HPDE6-E6E7 (cell line): ENCODE results near the gene IBTK.
"Not testable (repeated sequence)": the region's sequence is repeated elsewhere in the genome, so short reads cannot be mapped to it uniquely, and the experiment has no call there.

Experiments
- DNase-seq: peaks from one replicate; pipeline ENCODE4 v3.0.0; 2011; ENCODE audit warnings: missing footprints; ENCODE audit errors: extremely low spot score

IBTK gene

GRCh38 chr6:82247505-82248272, at the start of gene IBTK:
IBTK (minus strand) TSS chr6:82247744; CDS start chr6:82240486, 7,258 bp downstream.
- DNase-seq, result peak; percentile 96

GRCh38 chr6:82283771-82284410, 36.3 kb upstream of the IBTK start:
- no peak for DNase-seq

- DNase-seq, result not testable (repeated sequence)
These were observed 34.0 kb upstream of the IBTK start for GRCh38 chr6:82281550-82281949.

- DNase-seq, result no peak
These were observed 30.1 kb upstream of the IBTK start for GRCh38 chr6:82277686-82278085.

GRCh38 chr6:82275686-82276085, 28.1 kb upstream of the IBTK start:
- DNase-seq, result no peak

- no peak for DNase-seq
These were observed 25.8 kb upstream of the IBTK start for GRCh38 chr6:82273295-82273694.

GRCh38 chr6:82270881-82271635, 23.5 kb upstream of the IBTK start:
- peak; percentile 47 for DNase-seq

- no peak for DNase-seq
These were observed 20.8 kb upstream of the IBTK start for GRCh38 chr6:82268301-82268846.

GRCh38 chr6:82264824-82265223, 17.3 kb upstream of the IBTK start:
- no peak for DNase-seq

GRCh38 chr6:82264321-82264720, 16.8 kb upstream of the IBTK start:
- DNase-seq, result no peak

GRCh38 chr6:82263916-82264315, 16.4 kb upstream of the IBTK start:
- no peak for DNase-seq

- DNase-seq, result no peak
These were observed 13.6 kb upstream of the IBTK start for GRCh38 chr6:82260997-82261732.

GRCh38 chr6:82259389-82259788, 11.8 kb upstream of the IBTK start:
- no peak for DNase-seq

- no peak for DNase-seq
These were observed 9.7 kb upstream of the IBTK start for GRCh38 chr6:82257088-82257774.

GRCh38 chr6:82254722-82255121, 7.2 kb upstream of the IBTK start:
- not testable (repeated sequence) for DNase-seq

- DNase-seq, result no peak
These were observed 4.4 kb upstream of the IBTK start for GRCh38 chr6:82251942-82252341.

GRCh38 chr6:82249381-82250253, 2.1 kb upstream of the IBTK start:
- no peak for DNase-seq

GRCh38 chr6:82248273-82248735, 760 bp upstream of the IBTK start:
- peak; percentile 60 for DNase-seq

- DNase-seq, result no peak
These were observed 591 bp downstream of the IBTK start for GRCh38 chr6:82246802-82247504.
